Smooth muscle cell (in vitro differentiated cells): Measurements from ENCODE around the gene RRP8. TPM values are rescaled to one million over a fixed set of nuclear protein-coding genes. Genes with fewer than 3 reads are reported as not detected.

Experiments
- DNase-seq: peaks from one replicate; lab custom pipeline; 2025; ENCODE audit not compliant: unreplicated experiment; lab: John Stamatoyannopoulos, UW
- H2AFZ ChIP-seq: fragments of 200-600 bp; sonication (generic); 2 replicates; pipeline ENCODE4 v1.6.0; 2016; ENCODE audit warnings: antibody characterized with exemption, low read depth, mild to moderate bottlenecking
- H3F3A ChIP-seq: fragments of 200-600 bp; sonication (generic); 2 replicates; pipeline ENCODE4 v1.6.0; 2017; ENCODE audit warnings: antibody characterized with exemption, low read depth
- H3K27ac ChIP-seq: fragments of 200-600 bp; sonication (generic); 2 replicates; pipeline ENCODE4 v1.5.1; 2016; ENCODE audit warnings: low read depth, mild to moderate bottlenecking
- H3K27me3 ChIP-seq: fragments of 200-600 bp; sonication (generic); 2 replicates; pipeline ENCODE4 v1.6.1; 2016; ENCODE audit warnings: low read depth, mild to moderate bottlenecking
- H3K36me3 ChIP-seq: fragments of 200-600 bp; sonication (generic); 2 replicates; pipeline ENCODE4 v1.5.1; 2016; ENCODE audit warnings: low read depth
- H3K4me1 ChIP-seq: fragments of 200-600 bp; sonication (generic); 2 replicates; pipeline ENCODE4 v1.5.1; 2016; ENCODE audit warnings: low read depth
- H3K4me2 ChIP-seq: fragments of 200-600 bp; sonication (generic); 2 replicates; pipeline ENCODE4 v1.6.0; 2016; ENCODE audit warnings: mild to moderate bottlenecking
- H3K4me3 ChIP-seq: fragments of 200-600 bp; sonication (generic); 2 replicates; pipeline ENCODE4 v1.5.1; 2016; ENCODE audit warnings: mild to moderate bottlenecking
- H3K79me2 ChIP-seq: fragments of 200-600 bp; sonication (generic); 2 replicates; pipeline ENCODE4 v1.6.0; 2016; ENCODE audit warnings: low read depth, mild to moderate bottlenecking
- H3K9ac ChIP-seq: fragments of 200-600 bp; sonication (generic); 2 replicates; pipeline ENCODE4 v1.6.0; 2016; ENCODE audit warnings: low read depth
- H3K9me3 ChIP-seq: fragments of 200-600 bp; sonication (generic); replicated peaks from 2 replicates; pipeline ENCODE4 v1.5.1; 2016; ENCODE audit warnings: low read depth
- H4K20me1 ChIP-seq: fragments of 200-600 bp; sonication (generic); 2 replicates; pipeline ENCODE4 v1.6.0; 2016; ENCODE audit warnings: low read depth
- WGBS: methylation state at CpG from one replicate; pipeline ENCODE4 v1.1.7; 2016; ENCODE audit warnings: low lambda C conversion rate; 5-methylcytosine and 5-hydroxymethylcytosine counted together
- polyA plus RNA-seq: library from polyadenylated mRNA; unstranded; fragments of >200 nt; fragmentation: Nextera tagmentation; extraction: Ambion mirVana; gene quantifications from 2 replicates; pipeline ENCODE4 v1.2.1, GENCODE V29; 2016
- total RNA-seq: library from RNA; depleted of rRNA; stranded (reverse); fragments of >200 nt; gene quantifications from 2 replicates; pipeline ENCODE4 v1.2.3, GENCODE V29; 2014
- TF ChIP-seq, protein P1 (sequence below): fragments of 200-600 bp; sonication (generic); IDR thresholded peaks from 2 replicates; pipeline ENCODE4 v1.5.1; 2017; ENCODE audit warnings: borderline replicate concordance, mild to moderate bottlenecking, antibody characterized with exemption; ENCODE audit not compliant: insufficient read depth, poor library complexity, severe bottlenecking

Gene RRP8
- total and polyA plus RNA-seq, 2 experiments from 2014 or later = 10.2 to 24.9 TPM

DNA sequence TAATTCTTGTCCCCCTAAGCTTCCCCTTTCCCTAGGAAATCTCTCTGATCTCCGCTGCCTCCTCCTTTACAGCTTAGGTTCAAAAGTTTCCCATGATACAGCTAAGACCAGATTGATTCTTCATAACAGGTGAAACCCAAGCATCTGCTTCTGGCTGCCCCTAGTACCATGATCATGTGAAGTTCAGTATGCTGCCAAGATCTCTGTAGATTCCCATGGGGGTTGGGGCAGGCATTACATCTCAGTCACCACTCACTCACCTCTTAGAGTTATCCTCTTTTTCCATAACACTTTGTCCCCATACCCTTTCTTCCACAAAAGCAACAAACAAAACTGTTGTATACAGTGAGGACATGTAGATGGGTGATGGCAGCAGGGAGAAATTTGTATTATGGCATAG lies 44.0 kb downstream of the RRP8 start:
- H3K9me3 ChIP-seq = no peaks in the 10 kb centered on the region
- no peaks in the 10 kb centered on the region for H3K27me3 ChIP-seq
- no peak overlapping the region for H3K9ac ChIP-seq
- 100% methylated on average over 1 of the region's 1 CpG for WGBS
- H3K4me3 ChIP-seq = no peak overlapping the region
- H4K20me1 ChIP-seq = no peaks in the 10 kb centered on the region
- no peaks in the 10 kb centered on the region for H3K36me3 ChIP-seq
- H3F3A ChIP-seq = no peaks in the 10 kb centered on the region
- no peak overlapping the region for H3K4me2 ChIP-seq
- no peaks in the 10 kb centered on the region for H3K4me1 ChIP-seq
- no peak overlapping the region for H2AFZ ChIP-seq
- no peak for DNase-seq
- TF ChIP-seq, protein P1, sequence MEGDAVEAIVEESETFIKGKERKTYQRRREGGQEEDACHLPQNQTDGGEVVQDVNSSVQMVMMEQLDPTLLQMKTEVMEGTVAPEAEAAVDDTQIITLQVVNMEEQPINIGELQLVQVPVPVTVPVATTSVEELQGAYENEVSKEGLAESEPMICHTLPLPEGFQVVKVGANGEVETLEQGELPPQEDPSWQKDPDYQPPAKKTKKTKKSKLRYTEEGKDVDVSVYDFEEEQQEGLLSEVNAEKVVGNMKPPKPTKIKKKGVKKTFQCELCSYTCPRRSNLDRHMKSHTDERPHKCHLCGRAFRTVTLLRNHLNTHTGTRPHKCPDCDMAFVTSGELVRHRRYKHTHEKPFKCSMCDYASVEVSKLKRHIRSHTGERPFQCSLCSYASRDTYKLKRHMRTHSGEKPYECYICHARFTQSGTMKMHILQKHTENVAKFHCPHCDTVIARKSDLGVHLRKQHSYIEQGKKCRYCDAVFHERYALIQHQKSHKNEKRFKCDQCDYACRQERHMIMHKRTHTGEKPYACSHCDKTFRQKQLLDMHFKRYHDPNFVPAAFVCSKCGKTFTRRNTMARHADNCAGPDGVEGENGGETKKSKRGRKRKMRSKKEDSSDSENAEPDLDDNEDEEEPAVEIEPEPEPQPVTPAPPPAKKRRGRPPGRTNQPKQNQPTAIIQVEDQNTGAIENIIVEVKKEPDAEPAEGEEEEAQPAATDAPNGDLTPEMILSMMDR = no peak
- no peak overlapping the region for H3K27ac ChIP-seq
- H3K79me2 ChIP-seq = no peaks in the 10 kb centered on the region

DNA sequence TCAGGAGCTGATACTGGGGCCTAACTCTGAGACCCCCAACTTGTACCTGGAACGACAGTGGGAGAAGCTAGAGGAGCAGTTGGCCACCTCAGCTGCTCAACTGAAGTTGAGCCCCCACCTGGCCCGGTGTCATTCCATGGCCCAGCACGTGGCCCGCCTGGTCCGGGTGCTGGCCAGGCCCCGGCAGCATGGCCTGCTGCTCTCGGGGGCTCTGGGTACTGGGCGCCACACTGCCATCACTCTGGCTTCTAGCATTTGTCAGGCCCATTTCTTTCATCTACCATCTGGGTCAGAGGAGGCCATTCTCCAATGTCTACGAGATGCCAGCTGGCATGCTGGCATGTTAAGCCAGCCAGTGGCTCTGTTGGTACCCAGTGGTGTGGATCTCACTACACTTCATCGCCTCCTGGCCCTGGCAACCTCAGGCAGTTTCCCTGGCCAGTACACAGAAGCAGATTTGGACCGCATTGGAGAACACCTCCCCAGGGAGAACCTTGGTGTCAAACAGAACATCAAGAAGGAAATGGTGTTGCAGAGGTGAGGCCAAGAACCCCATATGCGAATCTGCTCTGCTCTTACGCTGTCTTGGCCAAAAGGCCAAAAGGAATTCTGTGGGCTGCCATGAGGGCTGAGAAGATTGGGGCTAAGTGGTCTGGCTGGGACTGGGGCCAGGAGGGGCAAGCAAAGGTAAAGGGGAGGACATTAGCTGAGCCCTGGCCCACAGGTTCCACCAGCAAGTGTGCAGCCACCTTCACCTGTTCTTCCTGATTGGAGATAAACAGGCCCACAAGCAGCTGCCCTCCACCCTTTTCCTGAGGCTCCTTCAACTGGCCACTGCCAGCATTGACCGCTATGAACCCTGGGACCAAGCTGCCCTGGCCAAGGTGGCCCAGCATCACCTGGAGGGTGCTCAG lies 45.4 kb downstream of the RRP8 start:
- no peak overlapping the region for H3K4me2 ChIP-seq
- no peaks in the 10 kb centered on the region for H3K27me3 ChIP-seq
- H3K9me3 ChIP-seq = no peaks in the 10 kb centered on the region
- no peak overlapping the region for H2AFZ ChIP-seq
- DNase-seq = no peak
- no peaks in the 10 kb centered on the region for H3K4me1 ChIP-seq
- no peak overlapping the region for H3K27ac ChIP-seq
- no peaks in the 10 kb centered on the region for H3F3A ChIP-seq
- H4K20me1 ChIP-seq = no peaks in the 10 kb centered on the region
- H3K9ac ChIP-seq = no peak overlapping the region
- over 99% methylated on average over 14 of the region's 14 CpGs for WGBS
- TF ChIP-seq, protein P1 = no peak
- H3K79me2 ChIP-seq = no peaks in the 10 kb centered on the region
- no peaks in the 10 kb centered on the region for H3K36me3 ChIP-seq
- no peak overlapping the region for H3K4me3 ChIP-seq

DNA sequence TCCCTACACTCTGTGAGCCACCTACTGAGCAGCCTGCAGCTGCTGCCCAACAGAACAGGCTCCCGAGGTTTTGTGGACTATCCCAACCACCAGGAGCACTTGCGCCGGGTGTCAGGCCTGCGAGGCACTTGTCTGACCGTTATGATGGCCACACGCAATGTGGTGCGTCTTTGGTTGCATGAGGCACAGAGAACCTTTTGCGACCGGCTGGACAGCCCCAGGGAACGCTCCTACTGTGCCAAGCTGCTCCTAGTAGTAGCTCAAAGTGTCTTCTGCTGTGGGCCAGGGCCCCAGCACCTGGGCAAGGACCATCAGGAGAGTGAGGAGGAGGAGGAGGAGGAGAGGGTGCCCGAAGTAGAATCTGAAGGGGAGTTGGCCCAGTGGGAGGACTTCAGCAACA lies 46.4 kb downstream of the RRP8 start:
- WGBS = 98% methylated on average over 11 of the region's 11 CpGs
- Histone ChIP-seq H2AFZ (no peak overlapping the region), H4K20me1 (no peaks in the 10 kb centered on the region), H3K9ac (no peak overlapping the region), H3K4me1 (no peaks in the 10 kb centered on the region), H3K27ac (no peak overlapping the region), H3K4me2 (no peak overlapping the region), H3K9me3 (no peaks in the 10 kb centered on the region), H3K4me3 (no peak overlapping the region), H3K36me3 (no peaks in the 10 kb centered on the region), H3K27me3 (no peaks in the 10 kb centered on the region), H3F3A (no peaks in the 10 kb centered on the region), H3K79me2 (no peaks in the 10 kb centered on the region)
- no peak for DNase-seq
- TF ChIP-seq, protein P1 = no peak
